ENCODE results near the gene PRDX2. TPM values are rescaled to one million over a fixed set of nuclear protein-coding genes. Genes with fewer than 3 reads are reported as not detected.
A peak's percentile ranks its signal among the peaks of the same experiment; 100 is the strongest.

Gene PRDX2
- total and polyA plus RNA-seq, 12 donors: 235 to 827 (median 744) TPM

- Histone ChIP-seq H3K4me1 (peaks cover 49 to 73% (median 65%) of the 10 kb centered on the region in 9 donors), H3K27me3 (no peaks in the 10 kb centered on the region), H3K36me3 (peaks cover 0 to 15% (median 0%) of the 10 kb centered on the region in 9 donors), H3K9me3 (no peaks in the 10 kb centered on the region), H3K4me3 (peak overlapping the region in 7 of 10 donors; percentile 80 to 100 (median 89)), H3K27ac (peak overlapping the region; percentile 94 to 100 (median 99))
- ATAC-seq: no peak
- TF ChIP-seq CTCF (IDR thresholded peaks at IDR 0.05): peak in 1 of 9 donors; percentile 21
- no peak for DNase-seq
- intact Hi-C loops (cut with DNase I): no loop called here
- 45 to 50% methylated on average over 4 of the region's 4 CpGs for WGBS, 2 donors
Measured at GRCh38 chr19:12788042-12788681, 13.4 kb downstream of the PRDX2 start.

GRCh38 chr19:12787458-12787857 lies 14.1 kb downstream of the PRDX2 start:
- WGBS, 2 donors: 80 to 81% methylated on average over 10 of the region's 10 CpGs
- H3K27ac ChIP-seq: peak overlapping the region; percentile 94 to 100 (median 99)
- H3K4me1 ChIP-seq: peaks cover 53 to 80% (median 71%) of the 10 kb centered on the region in 9 donors
- DNase-seq: no peak
- intact Hi-C loops (cut with DNase I): no loop called here
- no peak for ATAC-seq
- H3K9me3 ChIP-seq: no peaks in the 10 kb centered on the region
- TF ChIP-seq CTCF (IDR thresholded peaks at IDR 0.05): no peak
- no peaks in the 10 kb centered on the region for H3K27me3 ChIP-seq
- H3K4me3 ChIP-seq: no peak overlapping the region
- peaks cover 0 to 7% (median 0%) of the 10 kb centered on the region in 9 donors for H3K36me3 ChIP-seq

DNA sequence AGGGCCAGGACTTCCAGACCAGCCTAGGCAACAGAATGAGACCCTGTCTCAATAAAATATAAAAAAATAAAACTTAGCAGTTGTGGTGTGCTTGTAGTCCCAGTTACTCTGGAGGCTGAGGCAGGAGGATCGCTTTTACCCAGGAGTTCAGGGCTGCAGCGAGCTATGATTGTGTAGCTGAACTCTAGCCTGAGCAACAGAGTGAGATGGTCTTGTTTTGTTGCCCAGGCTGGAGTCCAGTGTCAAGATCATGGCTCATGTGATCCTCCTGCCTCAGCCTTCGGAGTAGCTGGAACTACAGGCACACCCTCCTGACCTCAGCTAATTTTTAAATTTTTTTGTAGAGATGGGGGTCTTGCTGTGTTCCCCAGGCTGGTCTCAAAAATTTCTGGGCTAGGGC lies 14.6 kb downstream of the PRDX2 start:
- Histone ChIP-seq H3K9me3 (no peaks in the 10 kb centered on the region), H3K27me3 (no peaks in the 10 kb centered on the region), H3K27ac (peak overlapping the region; percentile 94 to 100 (median 99)), H3K4me1 (peaks cover 55 to 83% (median 75%) of the 10 kb centered on the region in 9 donors), H3K36me3 (peaks cover 0 to 2% (median 0%) of the 10 kb centered on the region in 9 donors), H3K4me3 (peak overlapping the region in 1 of 10 donors; percentile 19)
- no peak for TF ChIP-seq CTCF (IDR thresholded peaks at IDR 0.05)
- ATAC-seq (no peak), DNase-seq (no peak)
- intact Hi-C loops (cut with DNase I): no loop called here
- 84 to 85% methylated on average over 3 of the region's 3 CpGs for WGBS, 2 donors

GRCh38 chr19:12786141-12786870 lies 15.3 kb downstream of the PRDX2 start:
- Histone ChIP-seq H3K36me3 (no peaks in the 10 kb centered on the region), H3K4me3 (peak overlapping the region in 1 of 10 donors; percentile 19), H3K4me1 (peaks cover 57 to 89% (median 81%) of the 10 kb centered on the region in 9 donors), H3K27ac (peak overlapping the region; percentile 94 to 100 (median 99)), H3K9me3 (no peaks in the 10 kb centered on the region), H3K27me3 (no peaks in the 10 kb centered on the region)
- DNase-seq (peak; percentile 72 to 74), ATAC-seq (peak in 1 of 8 donors; percentile 25)
- TF ChIP-seq CTCF (IDR thresholded peaks at IDR 0.05): no peak
- intact Hi-C loops (cut with DNase I): no loop called here
- 59 to 67% methylated on average over 18 of the region's 18 CpGs for WGBS, 2 donors
